Bronchial epithelial cell (primary cell): ENCODE results near the gene OTX1. TPM values are rescaled to one million over a fixed set of nuclear protein-coding genes. Genes with fewer than 3 reads are reported as not detected.

Experiments
- DNase-seq: peaks from one replicate; pipeline ENCODE4 v3.0.0-alpha.2; 2010; ENCODE audit warnings: low read depth
- FAIRE-seq: peaks from 2 replicates; lab custom pipeline; 2011; peaks lifted over from hg19 to GRCh38; lab: Jason Lieb, UNC
- H3K27me3 ChIP-seq: 2 replicates; pipeline ENCODE4 v1.5.1; 2011; ENCODE audit warnings: low read length; ENCODE audit not compliant: control insufficient read depth, insufficient read depth
- H3K36me3 ChIP-seq: 2 replicates; pipeline ENCODE4 v1.5.1; 2011; ENCODE audit warnings: low read length; ENCODE audit not compliant: control insufficient read depth, insufficient read depth
- H3K4me3 ChIP-seq: 2 replicates; pipeline ENCODE4 v1.5.1; 2011; ENCODE audit warnings: mild to moderate bottlenecking, low read depth, low read length, control low read depth
- total RNA-seq: library from RNA; depleted of rRNA; stranded (reverse); fragments of >200 nt; gene quantifications from 2 replicates; pipeline ENCODE4 v1.2.1, GENCODE V29; 2014
- TF ChIP-seq, protein P1 (sequence below): IDR thresholded peaks from 2 replicates; pipeline ENCODE4 v1.5.1; 2011; ENCODE audit warnings: mild to moderate bottlenecking, moderate library complexity, low read length, control low read depth, inconsistent platforms; ENCODE audit not compliant: insufficient read depth, severe bottlenecking

OTX1 gene
- total RNA-seq, 1 donor from 2014 or later: 0.79 TPM

DNA sequence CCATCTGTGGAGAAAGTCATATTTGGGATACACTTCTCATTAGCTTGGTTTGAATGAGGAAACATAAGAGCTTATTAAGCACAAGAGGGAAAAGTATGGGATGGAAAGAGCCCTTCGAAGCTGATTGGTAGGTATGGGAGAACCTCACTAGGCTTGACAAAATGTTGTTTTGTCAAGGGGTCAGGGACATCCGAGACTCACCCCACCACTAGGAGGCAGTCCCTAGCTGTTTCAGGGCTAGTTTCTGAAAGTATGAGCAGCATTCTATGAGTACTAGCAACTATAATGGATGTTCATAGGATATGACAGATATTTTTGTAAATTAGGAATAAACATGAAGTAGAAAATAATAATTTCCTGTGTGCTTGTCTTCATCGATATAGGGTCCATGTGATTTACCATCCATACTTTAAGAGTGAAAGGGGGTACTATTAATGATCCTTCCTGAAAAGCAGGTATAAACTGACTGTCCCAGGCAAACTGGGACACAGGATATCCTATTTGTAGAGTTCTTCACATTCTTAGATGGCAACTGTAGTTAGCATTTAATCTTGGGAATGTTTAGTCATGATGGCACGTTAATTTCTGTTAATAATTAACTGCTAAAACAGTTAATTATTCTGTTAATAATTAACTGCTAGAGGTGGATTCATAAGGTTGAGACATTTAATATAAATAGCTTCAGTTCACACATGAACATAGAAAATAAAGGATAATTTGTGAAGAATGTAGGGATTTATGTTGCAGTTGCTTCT lies 28.4 kb downstream of the OTX1 start:
- no peaks in the 10 kb centered on the region for H3K27me3 ChIP-seq
- H3K4me3 ChIP-seq: no peak overlapping the region
- FAIRE-seq: no peak
- DNase-seq: peak; percentile 49
- H3K36me3 ChIP-seq: no peaks in the 10 kb centered on the region
- TF ChIP-seq, protein P1, sequence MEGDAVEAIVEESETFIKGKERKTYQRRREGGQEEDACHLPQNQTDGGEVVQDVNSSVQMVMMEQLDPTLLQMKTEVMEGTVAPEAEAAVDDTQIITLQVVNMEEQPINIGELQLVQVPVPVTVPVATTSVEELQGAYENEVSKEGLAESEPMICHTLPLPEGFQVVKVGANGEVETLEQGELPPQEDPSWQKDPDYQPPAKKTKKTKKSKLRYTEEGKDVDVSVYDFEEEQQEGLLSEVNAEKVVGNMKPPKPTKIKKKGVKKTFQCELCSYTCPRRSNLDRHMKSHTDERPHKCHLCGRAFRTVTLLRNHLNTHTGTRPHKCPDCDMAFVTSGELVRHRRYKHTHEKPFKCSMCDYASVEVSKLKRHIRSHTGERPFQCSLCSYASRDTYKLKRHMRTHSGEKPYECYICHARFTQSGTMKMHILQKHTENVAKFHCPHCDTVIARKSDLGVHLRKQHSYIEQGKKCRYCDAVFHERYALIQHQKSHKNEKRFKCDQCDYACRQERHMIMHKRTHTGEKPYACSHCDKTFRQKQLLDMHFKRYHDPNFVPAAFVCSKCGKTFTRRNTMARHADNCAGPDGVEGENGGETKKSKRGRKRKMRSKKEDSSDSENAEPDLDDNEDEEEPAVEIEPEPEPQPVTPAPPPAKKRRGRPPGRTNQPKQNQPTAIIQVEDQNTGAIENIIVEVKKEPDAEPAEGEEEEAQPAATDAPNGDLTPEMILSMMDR: peak; percentile 70

GRCh38 chr2:63081404-63081803 lies 30.8 kb downstream of the OTX1 start:
- no peak overlapping the region for H3K4me3 ChIP-seq
- no peaks in the 10 kb centered on the region for H3K27me3 ChIP-seq
- FAIRE-seq (no peak), DNase-seq (no peak)
- no peaks in the 10 kb centered on the region for H3K36me3 ChIP-seq
- TF ChIP-seq, protein P1: no peak

DNA sequence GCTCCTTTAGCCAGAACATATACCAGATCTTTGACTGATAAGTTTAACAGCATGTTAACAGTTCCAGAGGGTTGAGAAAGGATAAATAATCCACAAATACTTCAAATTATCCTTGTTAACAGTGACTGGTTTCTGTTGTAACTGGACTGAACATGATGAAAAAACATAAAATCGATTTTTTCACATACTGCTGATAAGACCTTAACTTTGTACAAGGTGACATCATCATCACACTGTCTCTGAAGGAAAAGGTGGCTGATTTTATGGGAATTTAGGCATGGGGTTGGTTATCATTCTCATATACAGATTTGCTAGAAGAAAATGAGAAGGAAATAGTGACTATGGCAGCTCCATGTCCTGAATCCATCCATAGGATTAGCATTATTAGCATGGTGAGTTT lies 36.1 kb downstream of the OTX1 start:
- Histone ChIP-seq H3K36me3 (no peaks in the 10 kb centered on the region), H3K4me3 (no peak overlapping the region), H3K27me3 (no peaks in the 10 kb centered on the region)
- no peak for FAIRE-seq
- DNase-seq: no peak
- TF ChIP-seq, protein P1: no peak

DNA sequence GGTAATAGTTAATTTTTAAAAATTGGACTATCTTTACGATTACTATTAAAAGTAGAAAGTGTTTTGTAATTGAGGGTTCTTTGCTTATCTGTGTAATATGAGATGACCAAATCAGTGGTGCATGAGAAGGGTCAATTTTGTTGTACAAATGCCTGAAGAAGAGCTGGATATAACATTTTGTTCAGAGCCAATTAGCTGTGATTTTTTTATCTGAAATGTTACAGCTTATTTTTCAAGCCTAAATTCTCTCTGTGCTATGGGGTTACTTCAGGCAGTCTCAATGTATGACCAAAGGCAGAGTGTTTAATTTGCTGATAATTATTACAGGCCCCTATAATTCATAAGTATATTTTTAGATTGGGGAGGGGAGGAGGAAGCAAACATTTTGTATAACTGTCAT lies 41.8 kb downstream of the OTX1 start:
- Histone ChIP-seq H3K27me3 (no peaks in the 10 kb centered on the region), H3K4me3 (no peak overlapping the region), H3K36me3 (no peaks in the 10 kb centered on the region)
- no peak for DNase-seq
- TF ChIP-seq, protein P1: no peak
- no peak for FAIRE-seq

DNA sequence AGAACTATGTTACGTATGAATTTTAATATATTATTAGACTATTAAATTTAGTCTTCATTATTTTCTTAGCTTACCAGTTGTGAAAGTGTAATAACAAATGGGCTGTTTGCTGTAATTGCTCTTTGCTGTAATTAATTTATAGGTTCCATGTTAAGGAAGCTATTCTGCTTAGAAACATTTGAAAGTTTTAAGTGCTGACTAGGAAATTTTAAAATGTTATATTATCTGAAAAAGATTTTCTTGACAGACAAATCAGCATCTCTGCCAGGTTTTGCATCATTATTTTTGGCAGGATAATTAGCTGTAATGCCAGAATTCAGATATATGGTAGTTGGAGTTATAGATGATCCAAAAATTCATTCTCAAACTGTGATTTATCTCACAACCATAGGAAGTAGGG lies 42.2 kb downstream of the OTX1 start:
- no peak for FAIRE-seq
- Histone ChIP-seq H3K36me3 (no peaks in the 10 kb centered on the region), H3K27me3 (no peaks in the 10 kb centered on the region), H3K4me3 (no peak overlapping the region)
- no peak for DNase-seq
- TF ChIP-seq, protein P1: no peak

GRCh38 chr2:63093502-63093901 lies 42.9 kb downstream of the OTX1 start:
- H3K27me3 ChIP-seq: no peaks in the 10 kb centered on the region
- no peak for FAIRE-seq
- no peak for DNase-seq
- H3K36me3 ChIP-seq: no peaks in the 10 kb centered on the region
- TF ChIP-seq, protein P1: no peak
- no peak overlapping the region for H3K4me3 ChIP-seq
